Transverse colon (tissue), 4 donors: Measurements from ENCODE around the gene AIRE.

Experiments used
- CTCF ChIP-seq, 5 experiments: fragments of 200-600 bp in 3 of 5; fragments of 450-650 bp in 2 of 5; sonication (generic) in 3 of 5; IDR thresholded peaks; 1 replicate in 2 of 5; 2 replicates in 3 of 5; pipeline ENCODE4 v1.5.1; 2016 to 2017; ENCODE audit warnings: antibody characterized with exemption in 5 of 5, inconsistent platforms in 3 of 5, mild to moderate bottlenecking in 2 of 5, moderate library complexity in 1 of 5
- POLR2A ChIP-seq: fragments of 450-650 bp; IDR thresholded peaks from one replicate; pipeline ENCODE4 v1.6.1; 2016; ENCODE audit warnings: antibody characterized with exemption, mild to moderate bottlenecking, moderate library complexity
- POLR2AphosphoS5 ChIP-seq, 3 donors: sonication (generic); formaldehyde crosslinking; IDR thresholded peaks; one replicate each; pipeline ENCODE4 v1.6.1; 2016; ENCODE audit warnings: antibody characterized with exemption in 3 of 3

GRCh38 chr21:44259082-44259705 lies 26.5 kb upstream of the AIRE start:
- TF ChIP-seq CTCF (IDR thresholded peaks at IDR 0.05) (no peak), POLR2A (no peak), POLR2AphosphoS5 (IDR thresholded peaks at IDR 0.05) (no peak)
